Peyer's patch (tissue), 4 donors: Measurements from ENCODE around the gene PCED1B. TPM values are rescaled to one million over a fixed set of nuclear protein-coding genes. Genes with fewer than 3 reads are reported as not detected.
"Not testable (repeated sequence)": the region's sequence is repeated elsewhere in the genome, so short reads cannot be mapped to it uniquely, and the experiment has no call there.

ENCODE experiments used
- DNase-seq, 3 donors: peaks; one replicate each; pipeline ENCODE4 v3.0.0-alpha.2; 2017 to 2019
- H3K27ac ChIP-seq, 4 donors: fragments of 200-600 bp; sonication (generic); one replicate each; pipeline ENCODE4 v1.5.1; 2016 to 2019
- H3K27me3 ChIP-seq, 2 donors: fragments of 200-600 bp; sonication (generic); one replicate each; pipeline ENCODE4 v1.5.1; 2019
- H3K36me3 ChIP-seq, 3 donors: fragments of 200-600 bp; sonication (generic); one replicate each; pipeline ENCODE4 v1.5.1; 2016 to 2019
- H3K4me1 ChIP-seq, 4 donors: fragments of 200-600 bp; sonication (generic); one replicate each; pipeline ENCODE4 v1.5.1; 2016 to 2019
- H3K4me3 ChIP-seq, 4 donors: fragments of 200-600 bp; sonication (generic); 1 replicate in 3 of 4; 2 replicates in 1 of 4; pipeline ENCODE4 v1.5.1; 2016 to 2019; ENCODE audit warnings: mild to moderate bottlenecking in 1 of 4
- H3K9me3 ChIP-seq, 4 donors: fragments of 200-600 bp; sonication (generic); one replicate each; pipeline ENCODE4 v1.5.1; 2016 to 2019; ENCODE audit warnings: mild to moderate bottlenecking in 1 of 4
- CTCF ChIP-seq, 6 experiments: fragments of 450-650 bp in 4 of 6; fragments of 200-600 bp in 2 of 6; sonication (generic) in 1 of 6; IDR thresholded peaks; one replicate each; pipeline ENCODE4 v1.5.1; 2017 to 2019; ENCODE audit warnings: antibody characterized with exemption in 6 of 6, mild to moderate bottlenecking in 3 of 6, moderate library complexity in 1 of 6
- POLR2A ChIP-seq, 2 donors: fragments of 450-650 bp; IDR thresholded peaks; one replicate each; pipeline ENCODE4 v1.5.1; 2017; ENCODE audit warnings: antibody characterized with exemption in 2 of 2, mild to moderate bottlenecking in 2 of 2, moderate library complexity in 2 of 2
- total RNA-seq, 4 donors: library from RNA; depleted of rRNA; stranded (reverse); fragments of >200 nt; gene quantifications; one replicate each; pipeline ENCODE4 v1.1.0, GENCODE V29; 2016

The PCED1B gene
- total RNA-seq, 4 donors from 2014 or later: 1.9 to 11.6 (median 2.3) TPM; not detected in 1

- no peak for TF ChIP-seq CTCF (IDR thresholded peaks at IDR 0.05)
- Histone ChIP-seq H3K9me3 (no peaks in the 10 kb centered on the region), H3K36me3 (no peaks in the 10 kb centered on the region), H3K4me3 (peak overlapping the region; percentile 3 to 46 (median 36)), H3K27ac (peak overlapping the region in 2 of 4 donors; percentile 87 to 89), H3K27me3 (no peaks in the 10 kb centered on the region), H3K4me1 (peaks cover 0 to 1% (median 0%) of the 10 kb centered on the region in 4 donors)
- no peak for DNase-seq
Observed at GRCh38 chr12:47214001-47214619, 134.7 kb downstream of the PCED1B start.

GRCh38 chr12:47214771-47215170 lies 135.3 kb downstream of the PCED1B start:
- TF ChIP-seq CTCF (IDR thresholded peaks at IDR 0.05): no peak
- no peak for TF ChIP-seq POLR2A (IDR thresholded peaks at IDR 0.05)
- Histone ChIP-seq H3K36me3 (no peaks in the 10 kb centered on the region), H3K27me3 (no peaks in the 10 kb centered on the region), H3K9me3 (no peaks in the 10 kb centered on the region), H3K4me3 (peak overlapping the region in 3 of 4 donors; percentile 32 to 46 (median 39)), H3K27ac (peak overlapping the region in 3 of 4 donors; percentile 68 to 89 (median 87)), H3K4me1 (peaks cover 0 to 6% (median 0%) of the 10 kb centered on the region in 4 donors)
- DNase-seq: no peak

GRCh38 chr12:47216150-47216677 lies 136.8 kb downstream of the PCED1B start:
- Histone ChIP-seq H3K9me3 (no peaks in the 10 kb centered on the region), H3K27me3 (no peaks in the 10 kb centered on the region), H3K4me1 (peaks cover 0 to 6% (median 0%) of the 10 kb centered on the region in 4 donors), H3K27ac (peak overlapping the region; percentile 26 to 89 (median 78)), H3K4me3 (peak overlapping the region in 3 of 4 donors; percentile 32 to 46 (median 39)), H3K36me3 (no peaks in the 10 kb centered on the region)
- no peak for TF ChIP-seq POLR2A (IDR thresholded peaks at IDR 0.05)
- no peak for TF ChIP-seq CTCF (IDR thresholded peaks at IDR 0.05)
- peak in 2 of 3 donors; percentile 80 to 86 for DNase-seq

- H3K9me3 ChIP-seq, H3K27me3 ChIP-seq, H3K4me1 ChIP-seq, H3K36me3 ChIP-seq: not testable (repeated sequence)
- peak overlapping the region in 3 of 4 donors; percentile 35 to 89 (median 87) for H3K27ac ChIP-seq
- peak overlapping the region; percentile 13 to 39 (median 28) for H3K4me3 ChIP-seq
- DNase-seq: peak in 1 of 3 donors; percentile 51
Observed at GRCh38 chr12:47217595-47217869, 138.1 kb downstream of the PCED1B start.

GRCh38 chr12:47218191-47218654 lies 138.8 kb downstream of the PCED1B start:
- no peak for DNase-seq
- Histone ChIP-seq H3K27me3 (no peaks in the 10 kb centered on the region), H3K4me3 (peak overlapping the region in 3 of 4 donors; percentile 20 to 39 (median 36)), H3K36me3 (no peaks in the 10 kb centered on the region), H3K27ac (peak overlapping the region; percentile 3 to 89 (median 61)), H3K9me3 (no peaks in the 10 kb centered on the region), H3K4me1 (peaks cover 0 to 14% (median 1%) of the 10 kb centered on the region in 4 donors)
- TF ChIP-seq CTCF (IDR thresholded peaks at IDR 0.05) (no peak), POLR2A (IDR thresholded peaks at IDR 0.05) (no peak)

GRCh38 chr12:47219243-47219642 lies 139.8 kb downstream of the PCED1B start:
- TF ChIP-seq CTCF (IDR thresholded peaks at IDR 0.05) (no peak), POLR2A (IDR thresholded peaks at IDR 0.05) (no peak)
- Histone ChIP-seq H3K36me3 (no peaks in the 10 kb centered on the region), H3K27me3 (no peaks in the 10 kb centered on the region), H3K9me3 (no peaks in the 10 kb centered on the region), H3K4me3 (no peak overlapping the region), H3K4me1 (peaks cover 0 to 19% (median 6%) of the 10 kb centered on the region in 4 donors), H3K27ac (peak overlapping the region in 2 of 4 donors; percentile 87 to 89)
- no peak for DNase-seq
